ENCODE data around the gene RAB11A.

DNA sequence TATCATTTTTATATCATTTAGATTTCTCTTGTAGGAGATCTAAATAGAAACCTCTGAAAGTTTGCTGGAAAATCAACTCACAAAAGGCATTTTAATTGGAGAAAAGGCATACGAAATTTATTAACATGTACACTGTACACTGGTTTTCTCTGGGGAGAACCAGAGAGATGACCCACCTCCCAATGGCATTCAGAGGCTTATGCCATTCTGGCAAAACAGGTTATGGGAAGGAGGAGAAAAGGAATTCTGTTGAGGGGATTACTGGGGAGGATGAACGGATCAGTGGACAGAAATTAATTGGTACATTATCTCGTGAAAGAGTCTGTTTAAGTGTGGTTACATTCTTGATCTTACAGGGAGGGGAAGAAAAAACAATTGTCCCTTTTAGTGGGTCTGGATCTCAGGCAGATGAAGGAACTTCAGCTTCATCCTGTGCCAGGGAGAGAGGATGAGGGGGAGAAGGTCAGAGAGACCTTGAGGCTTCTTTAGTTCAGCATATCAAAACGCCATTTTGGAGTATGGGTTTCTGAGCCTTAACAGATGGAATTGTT, 16.5 kb downstream of the RAB11A start:
- TF ChIP-seq ZC3H10 (CRISPR knock-in tag; IDR thresholded peaks at IDR 0.05) = no peak
- TF ChIP-seq, protein P1, sequence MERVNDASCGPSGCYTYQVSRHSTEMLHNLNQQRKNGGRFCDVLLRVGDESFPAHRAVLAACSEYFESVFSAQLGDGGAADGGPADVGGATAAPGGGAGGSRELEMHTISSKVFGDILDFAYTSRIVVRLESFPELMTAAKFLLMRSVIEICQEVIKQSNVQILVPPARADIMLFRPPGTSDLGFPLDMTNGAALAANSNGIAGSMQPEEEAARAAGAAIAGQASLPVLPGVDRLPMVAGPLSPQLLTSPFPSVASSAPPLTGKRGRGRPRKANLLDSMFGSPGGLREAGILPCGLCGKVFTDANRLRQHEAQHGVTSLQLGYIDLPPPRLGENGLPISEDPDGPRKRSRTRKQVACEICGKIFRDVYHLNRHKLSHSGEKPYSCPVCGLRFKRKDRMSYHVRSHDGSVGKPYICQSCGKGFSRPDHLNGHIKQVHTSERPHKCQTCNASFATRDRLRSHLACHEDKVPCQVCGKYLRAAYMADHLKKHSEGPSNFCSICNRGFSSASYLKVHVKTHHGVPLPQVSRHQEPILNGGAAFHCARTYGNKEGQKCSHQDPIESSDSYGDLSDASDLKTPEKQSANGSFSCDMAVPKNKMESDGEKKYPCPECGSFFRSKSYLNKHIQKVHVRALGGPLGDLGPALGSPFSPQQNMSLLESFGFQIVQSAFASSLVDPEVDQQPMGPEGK (CRISPR knock-in tag; IDR thresholded peaks at IDR 0.05; ENCODE audit: borderline replicate concordance) = no peak
- no peak for TF ChIP-seq GLIS3 (CRISPR knock-in tag; IDR thresholded peaks at IDR 0.05)
- no peak for TF ChIP-seq RARB (CRISPR knock-in tag; IDR thresholded peaks at IDR 0.05)
- TF ChIP-seq TOX (CRISPR knock-in tag; IDR thresholded peaks at IDR 0.05; ENCODE audit: borderline replicate concordance) = no peak
- TF ChIP-seq PPARA (CRISPR knock-in tag; IDR thresholded peaks at IDR 0.05; ENCODE audit: borderline replicate concordance) = no peak
- no peak for TF ChIP-seq ESRRG (CRISPR knock-in tag; IDR thresholded peaks at IDR 0.05)
- no peak for TF ChIP-seq CSRNP3 (CRISPR knock-in tag; IDR thresholded peaks at IDR 0.05)
- no peak for TF ChIP-seq ZNF565 (CRISPR knock-in tag; conservative IDR thresholded peaks at IDR 0.05; ENCODE audit: low read depth)
- no peak for TF ChIP-seq ZFP30 (CRISPR knock-in tag; IDR thresholded peaks at IDR 0.05)
- no peak for TF ChIP-seq CREB5 (CRISPR knock-in tag; IDR thresholded peaks at IDR 0.05; ENCODE audit: low read depth)
- TF ChIP-seq ZNF70 (CRISPR knock-in tag; IDR thresholded peaks at IDR 0.05) = no peak
- TF ChIP-seq TSHZ2 (CRISPR knock-in tag; IDR thresholded peaks at IDR 0.05) = no peak

All from SK-N-SH treated with all-trans-retinoic acid at 6 μM for 48 hours (cell line).